K562 (cell line): ENCODE measurements around the gene ICA1L. TPM values are rescaled to one million over a fixed set of nuclear protein-coding genes. Genes with fewer than 3 reads are reported as not detected.

Experiments
- IFI16 ChIP-seq: fragments of 250-450 bp; sonication (Bioruptor Pico); IDR thresholded peaks from 2 replicates; pipeline ENCODE4 v2.1.2; 2022; ENCODE audit warnings: mild to moderate bottlenecking, inconsistent platforms
- KDM1A ChIP-seq, 2 experiments: fragments of 450-650 bp; IDR thresholded peaks; 2 replicates each; pipeline ENCODE4 v1.6.1; 2016; ENCODE audit warnings: mild to moderate bottlenecking in 2 of 2
- KDM2B ChIP-seq: fragments of 250-450 bp; sonication (Bioruptor Pico); IDR thresholded peaks from 2 replicates; pipeline ENCODE4 v1.8.0; 2021; ENCODE audit warnings: mild to moderate bottlenecking, moderate library complexity
- KHSRP ChIP-seq: fragments of 450-650 bp; IDR thresholded peaks from 2 replicates; pipeline ENCODE4 v1.6.1; 2017
- MEIS2 ChIP-seq: fragments of 450-650 bp; IDR thresholded peaks from 2 replicates; pipeline ENCODE4 v1.6.1; 2014; ENCODE audit warnings: mild to moderate bottlenecking; ENCODE audit not compliant: partially characterized antibody
- NR2F6 ChIP-seq: fragments of 450-650 bp; formaldehyde crosslinking; IDR thresholded peaks from 2 replicates; pipeline ENCODE4 v1.4.0; 2020; ENCODE audit warnings: mild to moderate bottlenecking
- PYGO2 ChIP-seq: fragments of 450-650 bp; IDR thresholded peaks from 2 replicates; pipeline ENCODE4 v1.6.1; 2016; ENCODE audit warnings: mild to moderate bottlenecking, missing genetic modification characterization, moderate library complexity, missing compliant biosample characterization
- SMARCA4 ChIP-seq: fragments of 450-650 bp; IDR thresholded peaks from 2 replicates; pipeline ENCODE4 v1.6.1; 2016
- SMARCA5 ChIP-seq: fragments of 450-650 bp; IDR thresholded peaks from 2 replicates; pipeline ENCODE4 v1.6.1; 2016
- SMARCE1 ChIP-seq: fragments of 450-650 bp; IDR thresholded peaks from 2 replicates; pipeline ENCODE4 v1.7.1; 2016; ENCODE audit warnings: mild to moderate bottlenecking
- TCF7 ChIP-seq: sonication (generic); IDR thresholded peaks from 2 replicates; pipeline ENCODE4 v1.6.1; 2016; ENCODE audit warnings: antibody characterized with exemption, borderline replicate concordance
- polyA plus RNA-seq, 8 experiments: library from polyadenylated mRNA; depleted of rRNA in 4 of 8; stranded (reverse) in 5 of 8; unstranded in 3 of 8; fragments of >200 nt; fragmentation: Nextera tagmentation in 2 of 8; fragmentation: Illumina TruSeq in 1 of 8; extraction: Ambion mirVana in 2 of 8; extraction: Trizol in 1 of 8; gene quantifications; 2 replicates each; pipeline versions ENCODE4 v1.2.1 to v1.2.3, GENCODE V29; 2011 to 2014; ENCODE audit warnings: inconsistent platforms in 1 of 8, missing spikeins in 1 of 8
- total RNA-seq, 7 experiments: library from RNA; depleted of rRNA in 6 of 7; stranded (reverse); fragments of >200 nt in 6 of 7; fragmentation: Illumina TruSeq in 2 of 7; extraction: Trizol in 2 of 7; gene quantifications; 2 replicates each; pipeline versions ENCODE4 v1.2.1 to v1.2.3, GENCODE V29; 2011 to 2021; ENCODE audit warnings: low replicate concordance in 1 of 7
- TF ChIP-seq, protein P1 (sequence below), 2 experiments: IDR thresholded peaks in 1 of 2; conservative IDR thresholded peaks in 1 of 2; 2 replicates each; pipeline ENCODE4 v1.6.1; 2016; ENCODE audit warnings: low read depth in 2 of 2, mild to moderate bottlenecking in 1 of 2, missing compliant biosample characterization in 1 of 2, missing genetic modification characterization in 1 of 2, moderate library complexity in 1 of 2
- TF ChIP-seq, protein P2 (sequence below): fragments of 450-650 bp; IDR thresholded peaks from 2 replicates; pipeline ENCODE4 v1.7.0; 2016; ENCODE audit warnings: borderline replicate concordance
- TF ChIP-seq, protein P3 (sequence below), 2 experiments: fragments of 450-650 bp in 1 of 2; sonication (generic) in 1 of 2; formaldehyde crosslinking in 1 of 2; IDR thresholded peaks; 2 replicates each; pipeline versions ENCODE4 v1.7.1 to v1.9.0; 2016 to 2022; ENCODE audit warnings: inconsistent platforms in 1 of 2, mild to moderate bottlenecking in 1 of 2, missing genetic modification reagents in 1 of 2

ICA1L gene
- total and polyA plus RNA-seq, 9 of the 15 experiments (the other 6 are each of a cell fraction or from before 2014, with no cell fraction given): 0.57 to 1.7 (median 1.1) TPM

DNA sequence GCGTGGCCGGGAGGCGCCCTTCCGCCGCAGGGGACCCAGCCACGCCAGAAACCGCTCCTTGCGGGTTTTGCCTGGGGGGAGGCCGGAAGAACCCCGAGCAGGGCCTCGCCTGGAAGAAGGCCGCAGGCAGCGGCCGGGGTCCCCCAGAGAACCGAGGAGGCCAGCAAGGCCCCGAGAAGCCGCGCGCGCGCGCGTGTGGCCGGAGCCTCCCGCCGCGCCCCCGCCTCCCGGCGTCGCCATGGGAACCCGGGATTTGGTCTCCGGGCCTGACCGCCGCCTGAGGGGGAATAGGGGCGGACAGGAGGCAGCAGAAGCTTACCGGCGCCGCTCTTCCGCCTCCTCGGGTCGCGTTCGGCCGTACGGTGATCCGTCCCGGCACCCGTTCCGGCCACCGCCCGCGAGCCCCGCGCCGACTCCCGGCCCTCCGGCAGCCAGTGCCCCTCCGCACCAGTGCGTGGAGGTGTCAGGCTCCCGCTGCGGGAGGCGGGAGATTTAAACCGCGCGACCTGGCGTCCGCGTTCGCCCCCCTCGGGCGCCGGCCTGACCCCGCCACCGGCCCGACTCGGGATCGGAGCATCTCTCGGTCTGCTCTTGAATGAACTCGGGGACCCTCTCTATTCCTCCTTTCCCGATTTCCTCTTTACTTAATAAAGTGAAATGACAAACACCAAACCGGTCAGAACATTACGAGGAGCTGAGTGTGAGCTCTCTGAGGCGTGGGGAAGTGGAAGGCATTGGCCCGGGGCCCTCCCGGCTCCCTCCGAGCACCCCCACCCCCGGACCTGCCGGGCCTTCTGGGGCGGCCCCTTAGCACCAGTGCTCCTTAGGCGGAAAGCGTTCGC lies at the start of gene ICA1L (continued):
- TF ChIP-seq, protein P1, sequence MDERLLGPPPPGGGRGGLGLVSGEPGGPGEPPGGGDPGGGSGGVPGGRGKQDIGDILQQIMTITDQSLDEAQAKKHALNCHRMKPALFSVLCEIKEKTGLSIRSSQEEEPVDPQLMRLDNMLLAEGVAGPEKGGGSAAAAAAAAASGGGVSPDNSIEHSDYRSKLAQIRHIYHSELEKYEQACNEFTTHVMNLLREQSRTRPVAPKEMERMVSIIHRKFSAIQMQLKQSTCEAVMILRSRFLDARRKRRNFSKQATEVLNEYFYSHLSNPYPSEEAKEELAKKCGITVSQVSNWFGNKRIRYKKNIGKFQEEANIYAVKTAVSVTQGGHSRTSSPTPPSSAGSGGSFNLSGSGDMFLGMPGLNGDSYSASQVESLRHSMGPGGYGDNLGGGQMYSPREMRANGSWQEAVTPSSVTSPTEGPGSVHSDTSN (CRISPR knock-in tag; IDR thresholded peaks at IDR 0.05; ENCODE audit: low read depth): no peak
- TF ChIP-seq, protein P1 (tag; conservative IDR thresholded peaks at IDR 0.05; ENCODE audit: low read depth): no peak
- TF ChIP-seq, protein P2, sequence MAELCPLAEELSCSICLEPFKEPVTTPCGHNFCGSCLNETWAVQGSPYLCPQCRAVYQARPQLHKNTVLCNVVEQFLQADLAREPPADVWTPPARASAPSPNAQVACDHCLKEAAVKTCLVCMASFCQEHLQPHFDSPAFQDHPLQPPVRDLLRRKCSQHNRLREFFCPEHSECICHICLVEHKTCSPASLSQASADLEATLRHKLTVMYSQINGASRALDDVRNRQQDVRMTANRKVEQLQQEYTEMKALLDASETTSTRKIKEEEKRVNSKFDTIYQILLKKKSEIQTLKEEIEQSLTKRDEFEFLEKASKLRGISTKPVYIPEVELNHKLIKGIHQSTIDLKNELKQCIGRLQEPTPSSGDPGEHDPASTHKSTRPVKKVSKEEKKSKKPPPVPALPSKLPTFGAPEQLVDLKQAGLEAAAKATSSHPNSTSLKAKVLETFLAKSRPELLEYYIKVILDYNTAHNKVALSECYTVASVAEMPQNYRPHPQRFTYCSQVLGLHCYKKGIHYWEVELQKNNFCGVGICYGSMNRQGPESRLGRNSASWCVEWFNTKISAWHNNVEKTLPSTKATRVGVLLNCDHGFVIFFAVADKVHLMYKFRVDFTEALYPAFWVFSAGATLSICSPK: no peak
- TF ChIP-seq SMARCA5 (no peak), SMARCA4 (no peak), PYGO2 (tag) (no peak), TCF7 (no peak), MEIS2 (no peak), NR2F6 (CRISPR knock-in tag) (no peak), SMARCE1 (no peak), KDM2B (no peak), KHSRP (no peak), KDM1A (IDR thresholded peaks at IDR 0.05) (no peak), IFI16 (CRISPR knock-in tag) (no peak)
- TF ChIP-seq, protein P3, sequence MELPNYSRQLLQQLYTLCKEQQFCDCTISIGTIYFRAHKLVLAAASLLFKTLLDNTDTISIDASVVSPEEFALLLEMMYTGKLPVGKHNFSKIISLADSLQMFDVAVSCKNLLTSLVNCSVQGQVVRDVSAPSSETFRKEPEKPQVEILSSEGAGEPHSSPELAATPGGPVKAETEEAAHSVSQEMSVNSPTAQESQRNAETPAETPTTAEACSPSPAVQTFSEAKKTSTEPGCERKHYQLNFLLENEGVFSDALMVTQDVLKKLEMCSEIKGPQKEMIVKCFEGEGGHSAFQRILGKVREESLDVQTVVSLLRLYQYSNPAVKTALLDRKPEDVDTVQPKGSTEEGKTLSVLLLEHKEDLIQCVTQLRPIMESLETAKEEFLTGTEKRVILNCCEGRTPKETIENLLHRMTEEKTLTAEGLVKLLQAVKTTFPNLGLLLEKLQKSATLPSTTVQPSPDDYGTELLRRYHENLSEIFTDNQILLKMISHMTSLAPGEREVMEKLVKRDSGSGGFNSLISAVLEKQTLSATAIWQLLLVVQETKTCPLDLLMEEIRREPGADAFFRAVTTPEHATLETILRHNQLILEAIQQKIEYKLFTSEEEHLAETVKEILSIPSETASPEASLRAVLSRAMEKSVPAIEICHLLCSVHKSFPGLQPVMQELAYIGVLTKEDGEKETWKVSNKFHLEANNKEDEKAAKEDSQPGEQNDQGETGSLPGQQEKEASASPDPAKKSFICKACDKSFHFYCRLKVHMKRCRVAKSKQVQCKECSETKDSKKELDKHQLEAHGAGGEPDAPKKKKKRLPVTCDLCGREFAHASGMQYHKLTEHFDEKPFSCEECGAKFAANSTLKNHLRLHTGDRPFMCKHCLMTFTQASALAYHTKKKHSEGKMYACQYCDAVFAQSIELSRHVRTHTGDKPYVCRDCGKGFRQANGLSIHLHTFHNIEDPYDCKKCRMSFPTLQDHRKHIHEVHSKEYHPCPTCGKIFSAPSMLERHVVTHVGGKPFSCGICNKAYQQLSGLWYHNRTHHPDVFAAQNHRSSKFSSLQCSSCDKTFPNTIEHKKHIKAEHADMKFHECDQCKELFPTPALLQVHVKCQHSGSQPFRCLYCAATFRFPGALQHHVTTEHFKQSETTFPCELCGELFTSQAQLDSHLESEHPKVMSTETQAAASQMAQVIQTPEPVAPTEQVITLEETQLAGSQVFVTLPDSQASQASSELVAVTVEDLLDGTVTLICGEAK (IDR thresholded peaks at IDR 0.05): peak; percentile 27; the same call in 1 of the 2 replicates
- TF ChIP-seq, protein P3 (CRISPR knock-in tag; IDR thresholded peaks at IDR 0.05): no peak
